ENCODE results near the gene LETM1. TPM values are rescaled to one million over a fixed set of nuclear protein-coding genes. Genes with fewer than 3 reads are reported as not detected.

LETM1 gene
- total RNA-seq, 1 donor from 2014 or later: 60.3 TPM

DNA sequence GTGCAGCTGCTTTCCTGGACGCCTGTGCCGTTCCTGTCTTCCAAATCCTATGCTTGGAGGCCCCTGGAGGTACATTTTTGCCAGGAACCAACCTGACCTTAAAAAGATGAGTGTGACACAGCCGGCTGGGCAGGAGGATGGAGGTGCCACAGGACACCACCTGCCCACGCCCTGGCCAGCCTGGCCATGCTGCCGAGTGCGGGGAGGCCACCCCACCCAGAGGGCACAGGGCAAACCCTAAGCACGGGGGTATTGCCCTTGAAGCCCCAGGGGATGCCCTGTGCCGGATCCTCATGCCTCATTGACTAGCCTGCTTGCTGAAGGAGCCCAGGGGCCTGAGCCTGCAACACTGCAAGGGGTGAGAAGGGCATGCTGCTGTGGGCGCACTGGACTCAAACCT lies 42.7 kb downstream of the LETM1 start:
- no peaks in the 10 kb centered on the region for H3K79me2 ChIP-seq (ENCODE audit: insufficient read depth, low read length)
- peaks cover 14% of the 10 kb centered on the region for H3K36me3 ChIP-seq (ENCODE audit: insufficient read depth, low read length)
- H3K9me3 ChIP-seq (ENCODE audit: insufficient read depth, low read depth, low read length): no peaks in the 10 kb centered on the region
- H3K4me2 ChIP-seq (ENCODE audit: low read length): no peak overlapping the region
- H2AFZ ChIP-seq (ENCODE audit: low read depth, low read length): no peak overlapping the region
- H3K27me3 ChIP-seq (ENCODE audit: insufficient read depth, low read length): no peaks in the 10 kb centered on the region
- DNase-seq (ENCODE audit: low read depth): no peak
- H3K27ac ChIP-seq (ENCODE audit: low read depth, low read length): no peak overlapping the region
- no peak for TF ChIP-seq EZH2 (IDR thresholded peaks at IDR 0.05; ENCODE audit: insufficient read depth, low read length)
- TF ChIP-seq, protein P1, sequence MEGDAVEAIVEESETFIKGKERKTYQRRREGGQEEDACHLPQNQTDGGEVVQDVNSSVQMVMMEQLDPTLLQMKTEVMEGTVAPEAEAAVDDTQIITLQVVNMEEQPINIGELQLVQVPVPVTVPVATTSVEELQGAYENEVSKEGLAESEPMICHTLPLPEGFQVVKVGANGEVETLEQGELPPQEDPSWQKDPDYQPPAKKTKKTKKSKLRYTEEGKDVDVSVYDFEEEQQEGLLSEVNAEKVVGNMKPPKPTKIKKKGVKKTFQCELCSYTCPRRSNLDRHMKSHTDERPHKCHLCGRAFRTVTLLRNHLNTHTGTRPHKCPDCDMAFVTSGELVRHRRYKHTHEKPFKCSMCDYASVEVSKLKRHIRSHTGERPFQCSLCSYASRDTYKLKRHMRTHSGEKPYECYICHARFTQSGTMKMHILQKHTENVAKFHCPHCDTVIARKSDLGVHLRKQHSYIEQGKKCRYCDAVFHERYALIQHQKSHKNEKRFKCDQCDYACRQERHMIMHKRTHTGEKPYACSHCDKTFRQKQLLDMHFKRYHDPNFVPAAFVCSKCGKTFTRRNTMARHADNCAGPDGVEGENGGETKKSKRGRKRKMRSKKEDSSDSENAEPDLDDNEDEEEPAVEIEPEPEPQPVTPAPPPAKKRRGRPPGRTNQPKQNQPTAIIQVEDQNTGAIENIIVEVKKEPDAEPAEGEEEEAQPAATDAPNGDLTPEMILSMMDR (IDR thresholded peaks at IDR 0.05; ENCODE audit: insufficient read depth, low read depth, low read length): no peak
- H3K4me1 Mint-ChIP-seq (ENCODE audit: low read depth, unreplicated experiment): no peaks in the 10 kb centered on the region
- peaks cover 22% of the 10 kb centered on the region for H4K20me1 ChIP-seq (ENCODE audit: insufficient read depth, low read length)
- no peaks in the 10 kb centered on the region for H3K4me1 ChIP-seq (ENCODE audit: insufficient read depth, low read length)
- peaks cover 3% of the 10 kb centered on the region for H3K36me3 Mint-ChIP-seq (ENCODE audit: low read depth, unreplicated experiment)
- H3K9me3 Mint-ChIP-seq (ENCODE audit: unreplicated experiment): no peaks in the 10 kb centered on the region
- H3K27ac Mint-ChIP-seq (ENCODE audit: unreplicated experiment): no peak overlapping the region
- H3K4me3 Mint-ChIP-seq (ENCODE audit: unreplicated experiment): no peak overlapping the region
- no peak for FAIRE-seq
- no peak overlapping the region for H3K9ac ChIP-seq (ENCODE audit: low read length)
- no peaks in the 10 kb centered on the region for H3K27me3 Mint-ChIP-seq (ENCODE audit: low read depth, unreplicated experiment)
- H3K4me3 ChIP-seq (ENCODE audit: insufficient read depth, low read depth, low read length): no peak overlapping the region

- peaks cover 3% of the 10 kb centered on the region for H3K36me3 Mint-ChIP-seq (ENCODE audit: low read depth, unreplicated experiment)
- H3K27me3 ChIP-seq (ENCODE audit: insufficient read depth, low read length): no peaks in the 10 kb centered on the region
- H3K9me3 Mint-ChIP-seq (ENCODE audit: unreplicated experiment): no peaks in the 10 kb centered on the region
- no peaks in the 10 kb centered on the region for H3K4me1 Mint-ChIP-seq (ENCODE audit: low read depth, unreplicated experiment)
- H3K79me2 ChIP-seq (ENCODE audit: insufficient read depth, low read length): no peaks in the 10 kb centered on the region
- no peak overlapping the region for H3K27ac Mint-ChIP-seq (ENCODE audit: unreplicated experiment)
- TF ChIP-seq, protein P1 (IDR thresholded peaks at IDR 0.05; ENCODE audit: insufficient read depth, low read depth, low read length): no peak
- no peak for TF ChIP-seq EZH2 (IDR thresholded peaks at IDR 0.05; ENCODE audit: insufficient read depth, low read length)
- H3K4me3 Mint-ChIP-seq (ENCODE audit: unreplicated experiment): no peak overlapping the region
- FAIRE-seq: no peak
- no peaks in the 10 kb centered on the region for H3K9me3 ChIP-seq (ENCODE audit: insufficient read depth, low read depth, low read length)
- no peak overlapping the region for H3K9ac ChIP-seq (ENCODE audit: low read length)
- H3K4me1 ChIP-seq (ENCODE audit: insufficient read depth, low read length): no peaks in the 10 kb centered on the region
- no peak for DNase-seq (ENCODE audit: low read depth)
- no peaks in the 10 kb centered on the region for H3K27me3 Mint-ChIP-seq (ENCODE audit: low read depth, unreplicated experiment)
- H3K27ac ChIP-seq (ENCODE audit: low read depth, low read length): no peak overlapping the region
- H4K20me1 ChIP-seq (ENCODE audit: insufficient read depth, low read length): peaks cover 22% of the 10 kb centered on the region
- H3K4me2 ChIP-seq (ENCODE audit: low read length): no peak overlapping the region
- H3K36me3 ChIP-seq (ENCODE audit: insufficient read depth, low read length): peaks cover 10% of the 10 kb centered on the region
- no peak overlapping the region for H2AFZ ChIP-seq (ENCODE audit: low read depth, low read length)
- H3K4me3 ChIP-seq (ENCODE audit: insufficient read depth, low read depth, low read length): no peak overlapping the region
Observed at GRCh38 chr4:1812720-1813119, 43.2 kb downstream of the LETM1 start.

- Mint-ChIP-seq H3K4me3 (ENCODE audit: unreplicated experiment) (no peak overlapping the region), H3K9me3 (ENCODE audit: unreplicated experiment) (no peaks in the 10 kb centered on the region), H3K27ac (ENCODE audit: unreplicated experiment) (no peak overlapping the region), H3K4me1 (ENCODE audit: low read depth, unreplicated experiment) (no peaks in the 10 kb centered on the region), H3K36me3 (ENCODE audit: low read depth, unreplicated experiment) (peaks cover 3% of the 10 kb centered on the region), H3K27me3 (ENCODE audit: low read depth, unreplicated experiment) (no peaks in the 10 kb centered on the region)
- DNase-seq (ENCODE audit: low read depth): no peak
- peaks cover 22% of the 10 kb centered on the region for H4K20me1 ChIP-seq (ENCODE audit: insufficient read depth, low read length)
- TF ChIP-seq EZH2 (IDR thresholded peaks at IDR 0.05; ENCODE audit: insufficient read depth, low read length): no peak
- TF ChIP-seq, protein P1 (IDR thresholded peaks at IDR 0.05; ENCODE audit: insufficient read depth, low read depth, low read length): no peak
- H3K27ac ChIP-seq (ENCODE audit: low read depth, low read length): no peak overlapping the region
- no peaks in the 10 kb centered on the region for H3K79me2 ChIP-seq (ENCODE audit: insufficient read depth, low read length)
- no peak for FAIRE-seq
- H3K4me1 ChIP-seq (ENCODE audit: insufficient read depth, low read length): no peaks in the 10 kb centered on the region
- no peak overlapping the region for H3K4me3 ChIP-seq (ENCODE audit: insufficient read depth, low read depth, low read length)
- no peak overlapping the region for H3K4me2 ChIP-seq (ENCODE audit: low read length)
- no peaks in the 10 kb centered on the region for H3K27me3 ChIP-seq (ENCODE audit: insufficient read depth, low read length)
- H3K9ac ChIP-seq (ENCODE audit: low read length): no peak overlapping the region
- no peak overlapping the region for H2AFZ ChIP-seq (ENCODE audit: low read depth, low read length)
- H3K9me3 ChIP-seq (ENCODE audit: insufficient read depth, low read depth, low read length): no peaks in the 10 kb centered on the region
- peaks cover 5% of the 10 kb centered on the region for H3K36me3 ChIP-seq (ENCODE audit: insufficient read depth, low read length)
Observed at GRCh38 chr4:1810765-1811164, 45.2 kb downstream of the LETM1 start.

Measured in astrocyte (in vitro differentiated cells and primary cell).